SK-N-SH treated with all-trans-retinoic acid at 6 μM for 48 hours (cell line): ENCODE data around the gene ZMIZ1.

Experiments used
- ARNTL ChIP-seq: fragments of 450-650 bp; formaldehyde crosslinking; IDR thresholded peaks from 2 replicates; pipeline ENCODE4 v1.5.0; 2020; ENCODE audit warnings: low read depth, mild to moderate bottlenecking, moderate library complexity, borderline replicate concordance
- BACH2 ChIP-seq: fragments of 250-450 bp; sonication (Bioruptor Pico); IDR thresholded peaks from 2 replicates; pipeline ENCODE4 v1.9.0; 2021; ENCODE audit warnings: mild to moderate bottlenecking, borderline replicate concordance
- ZFP3 ChIP-seq: fragments of 250-450 bp; sonication (Bioruptor Pico); IDR thresholded peaks from 2 replicates; pipeline ENCODE4 v1.5.0; 2020; ENCODE audit warnings: mild to moderate bottlenecking, moderate library complexity
- ZNF8 ChIP-seq: fragments of 450-650 bp; formaldehyde crosslinking; IDR thresholded peaks from 2 replicates; pipeline ENCODE4 v1.5.0; 2020; ENCODE audit warnings: mild to moderate bottlenecking, moderate library complexity

DNA sequence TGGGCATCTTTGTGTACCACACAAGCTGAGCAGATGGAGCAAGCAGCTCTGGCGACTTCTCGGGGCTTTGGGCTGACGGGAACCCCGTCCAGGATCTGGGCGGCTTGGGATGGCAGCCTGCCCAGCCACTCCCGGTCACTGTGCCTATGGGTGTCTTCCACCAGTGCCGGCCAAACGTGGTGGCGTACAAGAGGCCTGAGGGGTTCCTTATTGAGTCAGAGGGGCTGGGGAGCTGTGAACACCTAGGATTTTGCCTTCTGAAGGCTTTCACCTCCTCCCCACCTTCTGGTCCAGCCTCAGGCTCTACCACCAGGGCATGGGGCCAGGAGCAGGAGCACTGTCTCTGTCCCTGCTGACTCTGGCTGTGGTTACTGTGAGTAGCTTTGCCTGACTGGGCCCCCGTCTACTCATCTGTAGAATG, 206.7 kb downstream of the ZMIZ1 start:
- TF ChIP-seq ZFP3 (CRISPR knock-in tag) (no peak), ZNF8 (CRISPR knock-in tag) (no peak; the same call in 1 of the 2 replicates), ARNTL (CRISPR knock-in tag) (no peak), BACH2 (CRISPR knock-in tag) (no peak)
